Skin epidermis (tissue), 12 donors: ENCODE data around the gene PLEK2.
"Not testable (repeated sequence)": the region's sequence is repeated elsewhere in the genome, so short reads cannot be mapped to it uniquely, and the experiment has no call there.

Experiments used
- H3K27ac ChIP-seq, 21 experiments: fragments of 200-600 bp; sonication (generic) in 11 of 21; one replicate each; pipeline ENCODE4 v1.5.0; 2020; ENCODE audit warnings: mild to moderate bottlenecking in 3 of 21, inconsistent platforms in 2 of 21, moderate library complexity in 2 of 21
- H3K4me3 ChIP-seq, 7 experiments: fragments of 200-600 bp; sonication (generic) in 2 of 7; one replicate each; pipeline ENCODE4 v1.5.0; 2020; ENCODE audit warnings: inconsistent platforms in 2 of 7, mild to moderate bottlenecking in 2 of 7, moderate library complexity in 1 of 7

PLEK2 gene

GRCh38 chr14:67411820-67412421, at the start of gene PLEK2:
PLEK2 (minus strand) TSS chr14:67412165; CDS start chr14:67412059, 106 bp downstream.
- Histone ChIP-seq H3K4me3 (peak within 1 kb of the TSS; percentile 22 to 52 (median 46)), H3K27ac (peak within 1 kb of the TSS in 17 of 21 experiments; percentile 5 to 82 (median 62))

GRCh38 chr14:67461341-67461985, 49.5 kb upstream of the PLEK2 start:
- no peak overlapping the region for H3K27ac ChIP-seq
- H3K4me3 ChIP-seq = no peak overlapping the region

- Histone ChIP-seq H3K4me3 (no peak overlapping the region), H3K27ac (no peak overlapping the region)
Measured at GRCh38 chr14:67459336-67459735, 47.4 kb upstream of the PLEK2 start.

GRCh38 chr14:67457782-67458181, 45.8 kb upstream of the PLEK2 start:
- H3K27ac ChIP-seq = no peak overlapping the region
- H3K4me3 ChIP-seq = no peak overlapping the region

- Histone ChIP-seq H3K27ac (no peak overlapping the region), H3K4me3 (no peak overlapping the region)
Measured at GRCh38 chr14:67456732-67457131, 44.8 kb upstream of the PLEK2 start.

GRCh38 chr14:67453575-67454300, 41.8 kb upstream of the PLEK2 start:
- Histone ChIP-seq H3K4me3 (no peak overlapping the region), H3K27ac (no peak overlapping the region)

- not testable (repeated sequence) for H3K27ac ChIP-seq, H3K4me3 ChIP-seq
Measured at GRCh38 chr14:67451667-67452066, 39.7 kb upstream of the PLEK2 start.

- H3K27ac ChIP-seq = no peak overlapping the region
Measured at GRCh38 chr14:67449096-67449495, 37.1 kb upstream of the PLEK2 start.

GRCh38 chr14:67447033-67447381, 35.0 kb upstream of the PLEK2 start:
- no peak overlapping the region for H3K4me3 ChIP-seq
- no peak overlapping the region for H3K27ac ChIP-seq

More at GRCh38 chr14:67449096-67449495, 37.1 kb upstream of the PLEK2 start:
- H3K4me3 ChIP-seq = no peak overlapping the region

- H3K27ac ChIP-seq = no peak overlapping the region
- H3K4me3 ChIP-seq = no peak overlapping the region
Measured at GRCh38 chr14:67446371-67447032, 34.5 kb upstream of the PLEK2 start.

GRCh38 chr14:67444395-67444794, 32.4 kb upstream of the PLEK2 start:
- H3K27ac ChIP-seq = no peak overlapping the region

GRCh38 chr14:67442139-67442906, 30.4 kb upstream of the PLEK2 start:
- H3K27ac ChIP-seq = no peak overlapping the region
- no peak overlapping the region for H3K4me3 ChIP-seq

More at GRCh38 chr14:67444395-67444794, 32.4 kb upstream of the PLEK2 start:
- H3K4me3 ChIP-seq = no peak overlapping the region

- no peak overlapping the region for H3K27ac ChIP-seq
Measured at GRCh38 chr14:67441672-67442071, 29.7 kb upstream of the PLEK2 start.

GRCh38 chr14:67441256-67441655, 29.3 kb upstream of the PLEK2 start:
- Histone ChIP-seq H3K4me3 (no peak overlapping the region), H3K27ac (no peak overlapping the region)

More at GRCh38 chr14:67441672-67442071, 29.7 kb upstream of the PLEK2 start:
- no peak overlapping the region for H3K4me3 ChIP-seq

- Histone ChIP-seq H3K4me3 (no peak overlapping the region), H3K27ac (no peak overlapping the region)
Measured at GRCh38 chr14:67440513-67440912, 28.5 kb upstream of the PLEK2 start.

- Histone ChIP-seq H3K27ac (no peak overlapping the region), H3K4me3 (no peak overlapping the region)
Measured at GRCh38 chr14:67438969-67439368, 27.0 kb upstream of the PLEK2 start.

- no peak overlapping the region for H3K27ac ChIP-seq
- no peak overlapping the region for H3K4me3 ChIP-seq
Measured at GRCh38 chr14:67436006-67436866, 24.3 kb upstream of the PLEK2 start.

GRCh38 chr14:67435603-67436002, 23.6 kb upstream of the PLEK2 start:
- Histone ChIP-seq H3K4me3 (no peak overlapping the region), H3K27ac (no peak overlapping the region)

- Histone ChIP-seq H3K27ac (no peak overlapping the region), H3K4me3 (no peak overlapping the region)
Measured at GRCh38 chr14:67432050-67432564, 20.1 kb upstream of the PLEK2 start.
